Lower leg skin (tissue), 4 donors: ENCODE results near the gene SIGLEC15. TPM values are rescaled to one million over a fixed set of nuclear protein-coding genes. Genes with fewer than 3 reads are reported as not detected.

Experiments
- DNase-seq, 2 donors: peaks; one replicate each; pipeline ENCODE4 v3.0.0-alpha.2; 2019; ENCODE audit warnings: low spot score in 2 of 2
- H3K4me3 ChIP-seq: fragments of 200-600 bp; sonication (generic); 2 replicates; pipeline ENCODE4 v1.5.1; 2017; ENCODE audit warnings: mild to moderate bottlenecking, low read depth; ENCODE audit not compliant: poor library complexity, severe bottlenecking
- POLR2A ChIP-seq, 2 donors: fragments of 450-650 bp; IDR thresholded peaks; one replicate each; pipeline ENCODE4 v1.6.1; 2016 to 2017; ENCODE audit warnings: antibody characterized with exemption in 2 of 2, mild to moderate bottlenecking in 1 of 2, moderate library complexity in 1 of 2
- WGBS, 2 donors: methylation state at CpG; one replicate each; pipeline ENCODE4 v1.1.5; 2018; 5-methylcytosine and 5-hydroxymethylcytosine counted together
- intact Hi-C: fragments of 100-400 bp; cut with DNase I; formaldehyde crosslinking; loops from one replicate; pipeline ENCODE4 v1.15.0; 2023; ENCODE audit warnings: low total_unique reads
- total RNA-seq, 4 donors: library from RNA; depleted of rRNA; stranded (reverse); fragments of >200 nt; gene quantifications; one replicate each; pipeline ENCODE4 v1.1.0, GENCODE V29; 2016
- TF ChIP-seq, protein P1 (sequence below), 3 donors: fragments of 450-650 bp; IDR thresholded peaks; one replicate each; pipeline ENCODE4 v1.5.1; 2016; ENCODE audit warnings: antibody characterized with exemption in 3 of 3, mild to moderate bottlenecking in 3 of 3, moderate library complexity in 2 of 3

SIGLEC15 gene
- total RNA-seq, 4 donors from 2014 or later = 0.27 to 1.9 (median 0.38) TPM; not detected in 1

DNA sequence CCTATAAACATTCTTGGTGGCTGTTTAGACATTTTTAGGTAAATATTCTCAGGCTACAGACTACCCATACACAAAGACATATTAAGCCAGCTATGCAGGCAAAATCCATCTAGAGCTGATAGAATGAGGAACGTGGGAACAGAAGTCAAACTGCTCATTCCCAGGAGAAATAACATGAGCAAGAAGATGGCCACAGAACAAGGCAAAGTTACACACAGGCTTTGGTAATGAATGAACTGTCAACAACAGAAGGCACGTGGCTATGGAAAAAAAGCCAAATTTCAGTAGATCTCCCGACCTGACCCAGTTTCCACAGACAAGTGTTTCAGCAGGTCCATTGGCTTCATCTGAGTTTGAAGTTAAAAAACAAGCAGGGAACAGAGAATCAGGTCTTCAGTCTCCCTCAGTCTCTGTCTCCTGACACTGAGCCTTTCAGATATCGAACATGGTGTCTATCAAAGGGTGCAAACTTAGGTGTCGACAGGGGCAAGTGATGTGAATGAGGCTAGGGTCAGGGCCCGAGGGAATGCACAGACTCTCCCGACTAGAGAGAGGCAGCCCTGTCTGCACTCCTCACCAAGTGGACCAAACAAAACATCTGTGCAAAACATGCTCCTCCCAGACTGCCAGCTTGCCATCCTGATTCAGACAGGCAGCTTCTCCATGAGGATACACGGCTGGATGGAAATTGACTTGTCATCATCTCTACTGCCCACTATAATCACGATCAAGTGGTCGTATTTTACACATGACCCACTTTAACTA, 25.9 kb downstream of the SIGLEC15 start:
- TF ChIP-seq POLR2A (IDR thresholded peaks at IDR 0.05) = no peak
- TF ChIP-seq, protein P1, sequence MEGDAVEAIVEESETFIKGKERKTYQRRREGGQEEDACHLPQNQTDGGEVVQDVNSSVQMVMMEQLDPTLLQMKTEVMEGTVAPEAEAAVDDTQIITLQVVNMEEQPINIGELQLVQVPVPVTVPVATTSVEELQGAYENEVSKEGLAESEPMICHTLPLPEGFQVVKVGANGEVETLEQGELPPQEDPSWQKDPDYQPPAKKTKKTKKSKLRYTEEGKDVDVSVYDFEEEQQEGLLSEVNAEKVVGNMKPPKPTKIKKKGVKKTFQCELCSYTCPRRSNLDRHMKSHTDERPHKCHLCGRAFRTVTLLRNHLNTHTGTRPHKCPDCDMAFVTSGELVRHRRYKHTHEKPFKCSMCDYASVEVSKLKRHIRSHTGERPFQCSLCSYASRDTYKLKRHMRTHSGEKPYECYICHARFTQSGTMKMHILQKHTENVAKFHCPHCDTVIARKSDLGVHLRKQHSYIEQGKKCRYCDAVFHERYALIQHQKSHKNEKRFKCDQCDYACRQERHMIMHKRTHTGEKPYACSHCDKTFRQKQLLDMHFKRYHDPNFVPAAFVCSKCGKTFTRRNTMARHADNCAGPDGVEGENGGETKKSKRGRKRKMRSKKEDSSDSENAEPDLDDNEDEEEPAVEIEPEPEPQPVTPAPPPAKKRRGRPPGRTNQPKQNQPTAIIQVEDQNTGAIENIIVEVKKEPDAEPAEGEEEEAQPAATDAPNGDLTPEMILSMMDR (IDR thresholded peaks at IDR 0.05) = no peak
- H3K4me3 ChIP-seq = no peak overlapping the region
- 60 to 66% methylated on average over 10 of the region's 10 CpGs for WGBS, 2 donors
- intact Hi-C loops = no loop called here
- DNase-seq = no peak

DNA sequence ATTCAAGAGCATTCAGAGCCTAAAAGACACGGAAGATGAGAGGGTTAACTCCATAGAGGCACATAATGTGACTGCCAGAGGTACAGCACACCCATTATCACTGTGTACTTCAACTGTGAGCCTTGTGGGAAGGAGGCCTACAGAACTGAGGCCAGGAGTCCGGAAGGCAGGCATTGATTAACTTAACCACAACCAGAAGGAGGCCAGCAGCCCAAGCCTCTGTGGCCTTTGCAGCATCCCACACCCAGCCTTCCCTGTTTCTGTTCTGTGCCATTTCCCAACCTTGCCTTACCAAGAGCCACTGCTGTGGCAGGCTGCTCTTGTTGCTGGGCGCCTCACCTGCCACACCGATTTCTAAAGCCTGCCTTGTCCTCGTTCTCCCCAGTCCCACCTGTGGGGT, 27.2 kb downstream of the SIGLEC15 start:
- TF ChIP-seq, protein P1 (IDR thresholded peaks at IDR 0.05) = no peak
- TF ChIP-seq POLR2A (IDR thresholded peaks at IDR 0.05) = no peak
- no peak overlapping the region for H3K4me3 ChIP-seq
- DNase-seq = no peak
- WGBS, 2 donors = 84% methylated on average over 5 of the region's 5 CpGs
- intact Hi-C loops = no loop called here

DNA sequence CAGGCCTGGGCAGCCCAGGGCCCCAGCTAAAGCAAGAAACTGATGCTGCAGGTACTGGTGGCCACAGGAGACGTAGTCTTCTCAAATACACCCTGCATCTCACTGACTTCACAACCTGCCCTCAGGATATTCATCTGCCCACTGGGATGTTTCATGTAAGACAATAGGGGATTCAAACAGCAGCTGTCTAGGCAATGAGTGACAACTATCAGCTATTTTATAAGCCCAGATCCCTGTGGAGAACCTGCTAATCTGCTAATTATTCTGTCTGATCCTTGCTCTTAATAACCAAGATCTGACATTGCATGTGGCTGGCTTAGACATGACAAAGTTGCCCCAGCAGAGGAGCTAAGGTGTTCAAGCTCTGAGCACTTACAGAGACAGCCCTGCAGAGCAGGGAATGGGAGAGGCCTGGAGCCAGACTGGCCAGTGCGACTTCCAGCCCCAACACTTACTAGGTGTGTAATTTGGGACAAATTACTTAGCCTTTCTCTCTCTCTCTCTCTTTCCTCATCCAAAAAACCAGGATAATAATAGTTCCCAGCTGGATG, 28.6 kb downstream of the SIGLEC15 start:
- intact Hi-C loops = no loop called here
- TF ChIP-seq, protein P1 (IDR thresholded peaks at IDR 0.05) = no peak
- no peak for TF ChIP-seq POLR2A (IDR thresholded peaks at IDR 0.05)
- 98% methylated on average over 2 of the region's 2 CpGs for WGBS, 2 donors
- H3K4me3 ChIP-seq = no peak overlapping the region
- DNase-seq = no peak

DNA sequence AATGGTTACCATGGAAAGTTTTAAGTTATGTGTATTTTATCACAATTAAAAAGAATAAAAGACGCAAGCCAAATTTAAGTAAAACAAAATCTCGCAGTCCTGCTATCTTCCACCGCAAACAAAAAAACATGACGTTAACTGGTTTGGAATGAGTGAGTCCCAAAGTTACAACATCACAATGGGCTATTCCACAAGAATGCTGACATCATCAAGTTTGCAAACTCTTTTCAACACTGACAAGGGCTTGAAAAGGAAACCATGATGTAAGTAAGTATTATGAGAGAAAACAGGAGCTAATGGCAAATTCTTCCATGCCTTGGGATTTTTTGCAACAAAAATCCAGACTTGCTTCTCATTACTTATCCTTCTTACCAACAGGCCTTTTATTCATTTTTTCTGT, 31.1 kb downstream of the SIGLEC15 start:
- no peak overlapping the region for H3K4me3 ChIP-seq
- DNase-seq = no peak
- intact Hi-C loops = no loop called here
- no peak for TF ChIP-seq POLR2A (IDR thresholded peaks at IDR 0.05)
- TF ChIP-seq, protein P1 (IDR thresholded peaks at IDR 0.05) = no peak
- 94 to 95% methylated on average over 4 of the region's 4 CpGs for WGBS, 2 donors

DNA sequence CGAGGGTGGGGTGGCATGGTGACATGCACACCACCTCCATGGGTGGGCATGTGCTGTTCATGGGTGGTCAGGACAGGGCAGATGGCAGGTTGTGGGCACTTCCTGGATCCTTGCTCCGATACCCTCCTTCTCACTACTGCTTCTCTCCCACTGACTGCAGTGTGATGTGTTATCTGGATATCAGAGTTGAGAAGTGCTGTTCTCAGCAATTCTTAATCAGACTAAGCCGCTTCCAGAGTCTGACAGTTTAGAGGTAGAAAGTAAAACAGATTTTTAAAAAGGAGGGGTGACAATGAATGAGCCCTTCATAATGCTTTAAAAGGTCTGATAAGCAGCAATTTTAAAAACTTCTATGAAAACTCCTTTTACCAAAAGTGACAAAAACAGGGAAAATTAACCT, 33.9 kb downstream of the SIGLEC15 start:
- TF ChIP-seq, protein P1 (IDR thresholded peaks at IDR 0.05) = no peak
- no peak for TF ChIP-seq POLR2A (IDR thresholded peaks at IDR 0.05)
- whole genome bisulfite sequencing, 2 donors = 94 to 97% methylated on average over 3 of the region's 3 CpGs
- H3K4me3 ChIP-seq = no peak overlapping the region
- intact Hi-C loops = no loop called here
- DNase-seq = no peak
